Vagina (tissue), 2 donors: ENCODE data around the gene ST6GAL2. TPM values are rescaled to one million over a fixed set of nuclear protein-coding genes. Genes with fewer than 3 reads are reported as not detected.

ENCODE experiments used
- DNase-seq, 2 donors: peaks; one replicate each; pipeline ENCODE4 v3.0.0-alpha.2; 2017; ENCODE audit errors: extremely low spot score in 2 of 2
- H3K27ac ChIP-seq: fragments of 200-600 bp; sonication (generic); one replicate; pipeline ENCODE4 v1.5.1; 2019
- H3K27me3 ChIP-seq: fragments of 200-600 bp; sonication (generic); one replicate; pipeline ENCODE4 v1.5.1; 2019
- H3K36me3 ChIP-seq, 2 donors: fragments of 200-600 bp; sonication (generic); one replicate each; pipeline ENCODE4 v1.5.1; 2017 to 2019
- H3K4me1 ChIP-seq: fragments of 200-600 bp; sonication (generic); one replicate; pipeline ENCODE4 v1.5.1; 2019
- H3K4me3 ChIP-seq, 2 donors: fragments of 200-600 bp; sonication (generic); 1 replicate in 1 of 2; 2 replicates in 1 of 2; pipeline ENCODE4 v1.5.1; 2016 to 2019
- H3K9me3 ChIP-seq: fragments of 200-600 bp; sonication (generic); one replicate; pipeline ENCODE4 v1.5.1; 2019
- POLR2A ChIP-seq, 2 donors: fragments of 450-650 bp; IDR thresholded peaks; one replicate each; pipeline ENCODE4 v1.6.1; 2017; ENCODE audit warnings: antibody characterized with exemption in 2 of 2, mild to moderate bottlenecking in 2 of 2, moderate library complexity in 2 of 2
- POLR2AphosphoS5 ChIP-seq, 2 donors: sonication (generic); formaldehyde crosslinking; IDR thresholded peaks; one replicate each; pipeline ENCODE4 v1.9.0; 2017; ENCODE audit warnings: antibody characterized with exemption in 2 of 2, mild to moderate bottlenecking in 2 of 2, low read depth in 1 of 2; ENCODE audit not compliant: insufficient read depth in 1 of 2
- intact Hi-C: fragments of 100-400 bp; cut with DNase I; formaldehyde crosslinking; loops from one replicate; pipeline ENCODE4 v1.15.1; 2023
- total RNA-seq: library from RNA; depleted of rRNA; stranded (reverse); fragments of >200 nt; gene quantifications from one replicate; pipeline ENCODE4 v1.2.3, GENCODE V29; 2016
- TF ChIP-seq, protein P1 (sequence below), 3 experiments: fragments of 450-650 bp in 2 of 3; fragments of 200-600 bp in 1 of 3; sonication (generic) in 1 of 3; IDR thresholded peaks; one replicate each; pipeline ENCODE4 v1.5.1; 2017 to 2019; ENCODE audit warnings: antibody characterized with exemption in 3 of 3, mild to moderate bottlenecking in 2 of 3, moderate library complexity in 2 of 3

The ST6GAL2 gene
- total RNA-seq, 1 donor from 2014 or later, result 2.9 TPM

DNA sequence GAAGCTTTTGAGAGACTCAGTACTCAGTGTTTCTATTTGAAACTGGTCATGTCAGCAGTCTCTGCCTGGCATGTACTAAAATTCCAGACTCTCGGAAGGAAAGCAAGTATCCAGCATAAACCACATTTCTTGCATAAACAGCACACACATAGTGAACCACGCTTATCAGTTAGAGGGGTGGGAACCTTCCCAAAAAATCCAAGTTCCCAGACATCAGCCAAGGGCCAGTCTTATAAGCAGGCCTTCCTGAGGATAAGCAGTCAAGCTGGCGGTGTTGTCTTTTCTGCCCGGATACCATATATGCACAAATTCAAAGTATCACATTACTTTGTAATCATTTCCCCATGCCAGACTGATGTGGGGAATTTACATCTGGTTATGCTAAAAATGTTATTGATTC is 73.6 kb downstream of the ST6GAL2 start:
- no peaks in the 10 kb centered on the region for H3K36me3 ChIP-seq
- H3K9me3 ChIP-seq, result no peaks in the 10 kb centered on the region
- no peak overlapping the region for H3K4me3 ChIP-seq
- intact Hi-C loops, result no loop called here
- TF ChIP-seq, protein P1, sequence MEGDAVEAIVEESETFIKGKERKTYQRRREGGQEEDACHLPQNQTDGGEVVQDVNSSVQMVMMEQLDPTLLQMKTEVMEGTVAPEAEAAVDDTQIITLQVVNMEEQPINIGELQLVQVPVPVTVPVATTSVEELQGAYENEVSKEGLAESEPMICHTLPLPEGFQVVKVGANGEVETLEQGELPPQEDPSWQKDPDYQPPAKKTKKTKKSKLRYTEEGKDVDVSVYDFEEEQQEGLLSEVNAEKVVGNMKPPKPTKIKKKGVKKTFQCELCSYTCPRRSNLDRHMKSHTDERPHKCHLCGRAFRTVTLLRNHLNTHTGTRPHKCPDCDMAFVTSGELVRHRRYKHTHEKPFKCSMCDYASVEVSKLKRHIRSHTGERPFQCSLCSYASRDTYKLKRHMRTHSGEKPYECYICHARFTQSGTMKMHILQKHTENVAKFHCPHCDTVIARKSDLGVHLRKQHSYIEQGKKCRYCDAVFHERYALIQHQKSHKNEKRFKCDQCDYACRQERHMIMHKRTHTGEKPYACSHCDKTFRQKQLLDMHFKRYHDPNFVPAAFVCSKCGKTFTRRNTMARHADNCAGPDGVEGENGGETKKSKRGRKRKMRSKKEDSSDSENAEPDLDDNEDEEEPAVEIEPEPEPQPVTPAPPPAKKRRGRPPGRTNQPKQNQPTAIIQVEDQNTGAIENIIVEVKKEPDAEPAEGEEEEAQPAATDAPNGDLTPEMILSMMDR (IDR thresholded peaks at IDR 0.05), result no peak
- TF ChIP-seq POLR2AphosphoS5 (IDR thresholded peaks at IDR 0.05; ENCODE audit: insufficient read depth in 1 of 2, low read depth in 1 of 2) (no peak), POLR2A (IDR thresholded peaks at IDR 0.05) (no peak)
- no peaks in the 10 kb centered on the region for H3K27me3 ChIP-seq
- H3K4me1 ChIP-seq, result no peaks in the 10 kb centered on the region
- DNase-seq, result no peak
- no peak overlapping the region for H3K27ac ChIP-seq

DNA sequence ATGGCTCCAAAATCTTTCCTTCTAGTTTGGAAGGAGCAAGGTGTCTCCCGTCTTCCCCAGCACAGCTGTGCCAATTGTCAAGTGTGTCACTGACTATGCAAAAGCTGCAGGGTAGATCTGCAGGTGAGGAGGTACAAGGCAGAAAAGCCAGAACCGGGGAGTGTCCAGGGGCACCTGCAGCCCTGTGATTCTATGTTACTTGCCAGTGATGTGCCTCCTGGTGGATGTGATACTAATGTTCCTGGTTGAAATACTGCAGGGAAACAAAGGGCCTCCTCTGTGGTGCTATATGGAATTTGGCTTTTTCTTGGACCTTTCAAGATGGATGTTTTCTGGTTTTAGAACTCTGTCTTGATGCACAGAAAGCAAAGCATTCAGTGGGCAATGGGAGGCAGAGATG is 80.3 kb downstream of the ST6GAL2 start:
- Histone ChIP-seq H3K27ac (no peak overlapping the region), H3K4me3 (no peak overlapping the region), H3K4me1 (no peaks in the 10 kb centered on the region), H3K9me3 (no peaks in the 10 kb centered on the region), H3K36me3 (no peaks in the 10 kb centered on the region), H3K27me3 (no peaks in the 10 kb centered on the region)
- DNase-seq, result no peak
- no peak for TF ChIP-seq POLR2A (IDR thresholded peaks at IDR 0.05)
- TF ChIP-seq, protein P1 (IDR thresholded peaks at IDR 0.05), result no peak
- no peak for TF ChIP-seq POLR2AphosphoS5 (IDR thresholded peaks at IDR 0.05; ENCODE audit: insufficient read depth in 1 of 2, low read depth in 1 of 2)
- intact Hi-C loops, result no loop called here

DNA sequence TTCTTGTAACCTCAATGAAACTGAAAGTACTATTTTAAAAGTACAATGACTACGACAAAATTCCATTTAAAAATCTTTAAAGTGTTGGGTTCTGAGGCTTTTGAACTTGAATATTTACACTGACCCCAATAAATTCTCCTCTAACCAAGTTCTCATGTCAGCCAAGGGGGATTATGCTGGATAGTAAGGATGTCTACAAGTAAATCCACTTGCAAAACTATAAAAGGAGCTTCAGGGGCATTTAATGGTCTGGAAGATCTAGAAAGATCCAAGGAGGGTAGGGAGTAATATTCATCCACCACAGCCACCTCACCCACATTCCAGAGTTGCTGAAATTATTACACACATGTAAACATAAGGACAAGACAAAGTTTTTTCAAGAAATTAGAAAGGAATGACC is 81.8 kb downstream of the ST6GAL2 start:
- intact Hi-C loops, result no loop called here
- H3K27ac ChIP-seq, result no peak overlapping the region
- TF ChIP-seq POLR2A (IDR thresholded peaks at IDR 0.05) (no peak), POLR2AphosphoS5 (IDR thresholded peaks at IDR 0.05; ENCODE audit: insufficient read depth in 1 of 2, low read depth in 1 of 2) (no peak)
- TF ChIP-seq, protein P1 (IDR thresholded peaks at IDR 0.05), result no peak
- H3K9me3 ChIP-seq, result no peaks in the 10 kb centered on the region
- no peaks in the 10 kb centered on the region for H3K4me1 ChIP-seq
- no peak for DNase-seq
- no peak overlapping the region for H3K4me3 ChIP-seq
- no peaks in the 10 kb centered on the region for H3K36me3 ChIP-seq
- H3K27me3 ChIP-seq, result no peaks in the 10 kb centered on the region

DNA sequence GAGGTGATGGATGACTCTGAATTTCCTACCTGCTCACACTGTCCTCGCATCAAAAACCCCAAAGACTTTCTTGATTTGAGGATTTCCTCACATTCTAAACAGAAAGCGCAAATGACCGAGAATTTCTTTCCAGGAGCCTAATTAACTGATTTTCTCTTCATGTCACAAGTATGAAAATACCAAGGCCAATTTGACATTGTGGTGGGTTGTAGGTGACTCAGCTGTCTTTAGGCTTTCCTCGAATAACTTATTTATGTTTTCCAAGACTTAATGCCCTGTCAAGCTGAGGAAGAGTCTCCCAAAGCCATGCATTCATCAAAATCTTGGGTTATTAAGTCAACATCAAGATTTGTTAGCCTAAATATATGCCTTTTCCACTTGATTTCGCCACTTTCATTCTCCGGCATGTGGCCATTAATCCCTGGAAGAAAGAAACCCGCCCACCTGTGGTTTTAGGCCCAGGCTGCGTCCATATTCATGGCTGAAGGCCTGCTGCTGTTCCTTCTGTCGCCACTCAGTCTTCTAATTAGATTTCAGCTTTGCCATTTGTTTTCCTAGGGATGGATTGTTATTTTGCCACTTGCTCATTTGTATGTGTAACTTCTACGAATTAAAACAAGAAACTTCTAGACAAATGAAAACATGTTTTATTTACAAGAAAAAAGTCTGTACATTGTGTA is 84.9 kb downstream of the ST6GAL2 start:
- no peaks in the 10 kb centered on the region for H3K9me3 ChIP-seq
- no peaks in the 10 kb centered on the region for H3K4me1 ChIP-seq
- intact Hi-C loops, result no loop called here
- TF ChIP-seq POLR2A (IDR thresholded peaks at IDR 0.05) (no peak), POLR2AphosphoS5 (IDR thresholded peaks at IDR 0.05; ENCODE audit: insufficient read depth in 1 of 2, low read depth in 1 of 2) (no peak)
- TF ChIP-seq, protein P1 (IDR thresholded peaks at IDR 0.05), result no peak
- no peak overlapping the region for H3K27ac ChIP-seq
- H3K36me3 ChIP-seq, result no peaks in the 10 kb centered on the region
- no peaks in the 10 kb centered on the region for H3K27me3 ChIP-seq
- no peak overlapping the region for H3K4me3 ChIP-seq
- DNase-seq, result no peak

DNA sequence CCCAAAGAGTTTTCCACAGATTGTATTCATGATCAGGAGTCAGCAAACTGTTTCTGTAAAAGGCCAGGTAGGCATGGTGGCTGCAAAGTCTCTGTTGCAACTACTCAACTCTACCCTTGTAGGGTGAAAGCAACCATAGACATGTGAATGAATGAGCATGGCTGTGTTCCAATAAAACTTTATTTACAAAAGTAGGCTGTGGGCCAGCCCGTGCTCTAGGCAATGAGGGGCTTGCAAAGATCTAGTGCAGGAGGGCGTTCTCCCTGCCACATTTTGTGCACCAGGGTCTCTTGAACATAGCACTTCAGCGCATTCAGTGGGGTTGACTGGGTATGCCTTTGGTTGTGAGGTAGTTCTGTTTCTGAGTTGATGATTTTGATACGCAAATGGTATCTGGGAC is 85.8 kb downstream of the ST6GAL2 start:
- no peaks in the 10 kb centered on the region for H3K9me3 ChIP-seq
- TF ChIP-seq POLR2AphosphoS5 (IDR thresholded peaks at IDR 0.05; ENCODE audit: insufficient read depth in 1 of 2, low read depth in 1 of 2) (no peak), POLR2A (IDR thresholded peaks at IDR 0.05) (no peak)
- TF ChIP-seq, protein P1 (IDR thresholded peaks at IDR 0.05), result no peak
- no peaks in the 10 kb centered on the region for H3K27me3 ChIP-seq
- no peak overlapping the region for H3K4me3 ChIP-seq
- H3K36me3 ChIP-seq, result no peaks in the 10 kb centered on the region
- DNase-seq, result no peak
- H3K27ac ChIP-seq, result no peak overlapping the region
- no peaks in the 10 kb centered on the region for H3K4me1 ChIP-seq
- intact Hi-C loops, result no loop called here
